HS-5 (cell line): Measurements from ENCODE around the gene TUB.

Source experiments
- DNase-seq: peaks from one replicate; pipeline ENCODE4 v3.0.0-alpha.2; 2012; ENCODE audit warnings: low read depth

The TUB gene, protein sequence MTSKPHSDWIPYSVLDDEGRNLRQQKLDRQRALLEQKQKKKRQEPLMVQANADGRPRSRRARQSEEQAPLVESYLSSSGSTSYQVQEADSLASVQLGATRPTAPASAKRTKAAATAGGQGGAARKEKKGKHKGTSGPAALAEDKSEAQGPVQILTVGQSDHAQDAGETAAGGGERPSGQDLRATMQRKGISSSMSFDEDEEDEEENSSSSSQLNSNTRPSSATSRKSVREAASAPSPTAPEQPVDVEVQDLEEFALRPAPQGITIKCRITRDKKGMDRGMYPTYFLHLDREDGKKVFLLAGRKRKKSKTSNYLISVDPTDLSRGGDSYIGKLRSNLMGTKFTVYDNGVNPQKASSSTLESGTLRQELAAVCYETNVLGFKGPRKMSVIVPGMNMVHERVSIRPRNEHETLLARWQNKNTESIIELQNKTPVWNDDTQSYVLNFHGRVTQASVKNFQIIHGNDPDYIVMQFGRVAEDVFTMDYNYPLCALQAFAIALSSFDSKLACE

DNA sequence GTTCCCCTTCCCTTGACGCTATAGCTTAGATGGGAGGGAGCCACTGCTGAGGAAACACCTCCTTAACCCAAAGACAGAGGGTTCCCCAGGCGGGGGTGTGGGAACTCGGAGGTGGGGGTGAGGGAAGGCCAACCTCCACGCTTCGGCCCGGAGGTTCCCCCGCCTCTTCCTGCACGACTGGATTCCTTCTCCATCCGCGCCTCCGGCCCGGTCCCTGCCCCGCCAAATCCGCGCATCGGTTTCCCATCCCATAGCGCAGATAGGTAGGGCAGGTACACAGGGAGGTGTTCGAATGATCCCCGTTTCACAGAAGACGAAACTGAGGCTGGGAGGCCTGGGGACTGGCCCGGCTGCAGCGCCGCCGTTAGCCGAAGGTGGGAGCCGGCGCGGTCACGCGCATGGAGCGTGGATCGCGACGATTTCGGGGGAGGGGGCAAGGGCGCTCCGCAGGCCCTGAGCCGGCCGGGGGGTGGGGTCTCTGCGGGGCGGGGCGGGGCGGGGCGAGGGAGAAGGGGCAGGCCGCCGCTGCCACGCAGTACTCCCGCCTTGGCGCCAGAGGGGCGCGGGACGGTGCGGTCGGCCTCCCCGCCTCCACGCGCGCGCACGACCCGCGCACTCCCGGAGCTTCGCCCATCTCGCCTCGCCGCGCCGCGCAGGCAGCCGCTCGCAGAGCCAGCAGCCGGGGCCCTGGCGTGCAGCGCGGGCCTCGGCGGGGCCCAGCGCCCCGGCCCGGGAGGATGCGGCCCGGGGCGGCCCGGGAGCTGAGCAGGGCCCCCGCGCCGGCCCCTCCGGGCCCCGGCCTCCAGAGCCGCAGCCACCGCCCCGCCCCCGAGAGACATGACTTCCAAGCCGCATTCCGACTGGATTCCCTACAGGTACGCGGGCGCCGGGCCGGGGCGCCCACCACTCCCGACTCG lies at the start of gene TUB:
TUB (plus strand) TSS at position 538 of the 917 bp plus-strand sequence; CDS start at position 838, 300 bp downstream.
- no peak for DNase-seq

DNA sequence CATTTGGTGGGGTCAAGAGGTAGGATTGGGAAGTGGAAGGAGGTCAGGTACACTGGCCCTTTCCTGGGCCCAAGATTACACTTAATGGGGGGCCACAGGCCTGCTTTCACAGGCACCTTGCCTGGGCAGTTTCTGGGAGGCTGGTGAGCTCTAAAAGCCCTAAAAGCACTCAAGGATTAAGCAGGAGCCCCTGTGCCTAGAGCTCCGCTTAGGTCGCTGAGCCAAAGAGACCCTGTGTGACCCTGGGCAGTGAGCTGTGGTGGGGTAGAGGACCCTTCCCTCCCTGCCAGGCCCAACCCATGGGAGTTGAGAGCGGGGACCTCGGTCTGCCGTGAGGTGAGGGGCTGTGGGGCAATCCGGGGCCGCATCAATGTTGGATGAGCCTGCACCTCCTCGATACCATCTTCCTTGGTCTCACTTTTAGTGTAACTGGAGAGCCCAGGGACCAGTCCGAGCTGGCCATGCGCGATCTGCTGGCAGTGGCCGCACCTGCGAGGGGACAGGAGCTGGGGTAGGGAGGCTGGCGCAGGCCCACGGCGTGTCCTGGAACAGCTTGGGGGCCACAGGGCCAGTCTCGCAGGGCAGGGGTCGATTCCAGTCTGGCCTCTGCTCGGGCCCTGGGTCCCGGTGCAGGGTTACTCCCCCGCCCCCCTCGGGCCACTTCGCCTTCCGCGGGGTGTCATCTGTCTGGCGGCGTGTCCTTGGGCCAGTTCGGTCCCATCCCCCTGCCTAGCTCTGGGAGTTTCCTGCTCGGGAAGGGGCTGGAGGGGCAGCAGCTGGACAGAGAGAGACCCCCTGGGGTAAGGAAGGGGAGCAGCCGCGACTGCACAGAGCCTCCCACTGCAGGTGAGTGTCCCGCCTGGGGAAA lies 49.5 kb upstream of the TUB start:
- DNase-seq: no peak

DNA sequence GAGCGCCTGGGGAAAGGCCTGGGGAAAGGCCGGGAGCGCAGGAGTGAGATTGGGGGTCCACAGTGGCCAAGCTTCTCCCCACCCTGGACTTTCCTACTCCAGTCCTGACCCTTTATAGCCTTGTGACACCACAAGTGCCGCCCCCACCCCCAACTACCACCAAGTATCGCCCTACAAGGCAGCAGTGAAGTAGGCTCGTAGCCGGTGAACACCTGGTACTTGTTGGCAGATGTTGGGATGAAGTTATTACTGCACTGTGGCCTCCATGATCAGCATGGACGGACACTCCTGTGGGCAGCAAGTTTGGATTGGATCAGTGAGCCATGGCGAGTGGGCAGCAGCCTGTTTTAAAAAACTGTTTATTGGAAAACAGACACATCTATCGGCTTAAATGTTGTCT lies 48.9 kb upstream of the TUB start:
- no peak for DNase-seq

DNA sequence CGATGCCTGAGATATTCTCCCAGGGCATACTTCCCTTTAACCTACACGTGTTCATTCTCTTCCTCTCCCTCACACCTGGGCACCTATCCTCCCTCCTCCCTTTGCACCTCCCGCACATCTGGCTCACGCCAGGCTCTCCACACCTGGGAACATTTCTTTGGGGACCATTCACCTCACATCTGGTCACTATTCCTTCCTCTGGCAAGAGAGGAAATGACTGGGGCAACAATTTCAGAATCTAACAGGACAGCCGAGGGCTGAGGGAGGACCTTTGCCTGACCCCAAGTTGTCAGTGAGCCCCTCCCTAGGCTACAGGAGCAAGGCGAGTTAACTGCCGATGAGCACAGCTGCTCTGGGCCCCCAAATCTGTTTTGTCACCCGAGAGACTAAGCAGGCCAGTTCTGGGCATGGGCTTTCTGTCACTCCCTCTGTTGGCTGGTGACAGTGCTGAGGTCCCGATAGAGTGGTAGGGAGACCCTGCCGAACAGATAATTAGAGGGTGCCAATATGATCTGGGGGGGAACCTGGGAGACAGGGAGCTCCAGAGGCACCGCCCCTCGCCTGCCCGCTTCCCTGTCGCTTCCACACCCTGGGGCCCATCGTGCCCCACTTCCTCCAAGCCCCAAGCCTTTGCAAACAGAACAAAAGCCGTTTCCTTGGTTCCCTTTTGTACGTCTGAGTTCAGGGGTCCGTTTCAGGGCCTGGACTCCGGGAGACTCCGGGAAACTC lies 48.3 kb upstream of the TUB start:
- no peak for DNase-seq

DNA sequence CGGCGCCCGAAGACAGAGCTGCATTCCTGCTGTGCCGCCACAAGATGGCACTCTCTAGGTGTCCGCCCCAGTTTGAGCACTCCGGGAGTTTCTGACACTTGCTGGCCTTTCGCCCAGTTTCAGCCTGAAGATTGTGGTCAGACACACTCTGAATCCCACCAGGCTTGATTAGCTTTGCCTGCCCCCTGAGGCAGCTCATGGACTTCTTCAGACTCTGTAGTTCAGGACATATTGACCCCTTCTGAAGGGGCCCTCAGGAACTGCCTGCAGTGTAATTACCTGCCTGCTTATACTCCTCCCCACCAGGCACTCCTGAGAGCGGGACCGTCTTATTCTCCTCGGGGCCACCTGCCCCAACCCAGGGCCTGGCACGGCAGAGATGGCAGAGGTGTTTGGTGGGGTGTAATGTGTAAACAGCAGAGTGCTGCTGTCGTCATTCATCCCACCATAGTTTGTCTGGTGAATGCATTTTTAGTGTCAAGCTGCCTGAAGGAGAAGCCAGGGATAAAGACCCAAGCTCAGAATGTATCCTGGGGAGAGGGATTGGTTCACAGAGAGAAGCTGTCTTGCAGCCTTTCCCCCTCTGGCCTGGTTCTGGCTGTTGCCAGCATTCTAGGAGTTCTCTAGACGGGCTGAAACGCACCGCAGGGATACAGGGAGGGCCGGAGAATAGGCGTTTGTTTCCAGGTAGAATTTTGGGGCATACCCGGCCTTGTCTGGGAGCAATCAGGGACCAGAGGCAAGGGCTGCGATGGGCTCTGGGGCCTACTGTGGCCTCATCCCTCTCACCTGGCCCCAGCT lies 47.5 kb upstream of the TUB start:
- no peak for DNase-seq

DNA sequence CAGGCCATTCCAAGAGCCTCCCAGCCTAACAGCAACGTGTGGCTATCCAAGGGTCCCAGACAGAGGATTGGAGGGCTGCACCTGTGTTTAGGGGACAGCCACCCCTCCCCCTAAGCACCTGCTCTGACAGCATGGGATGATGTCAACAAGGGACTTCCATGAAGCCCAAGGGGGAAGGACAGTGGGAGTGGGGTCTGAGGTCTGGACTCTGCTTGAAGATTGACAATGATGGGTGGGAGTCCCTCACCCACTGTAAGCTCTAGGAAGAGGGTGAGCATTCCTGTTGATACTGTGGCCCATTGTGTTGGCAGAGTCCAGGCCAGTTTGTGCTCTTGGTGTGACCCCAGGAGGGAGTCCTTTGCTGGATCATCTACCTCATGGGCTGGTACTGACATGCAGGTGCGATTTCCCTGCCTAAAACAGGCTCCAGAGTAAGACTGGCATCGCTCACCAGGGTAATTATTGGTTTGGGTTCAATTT lies 46.9 kb upstream of the TUB start:
- DNase-seq: no peak

DNA sequence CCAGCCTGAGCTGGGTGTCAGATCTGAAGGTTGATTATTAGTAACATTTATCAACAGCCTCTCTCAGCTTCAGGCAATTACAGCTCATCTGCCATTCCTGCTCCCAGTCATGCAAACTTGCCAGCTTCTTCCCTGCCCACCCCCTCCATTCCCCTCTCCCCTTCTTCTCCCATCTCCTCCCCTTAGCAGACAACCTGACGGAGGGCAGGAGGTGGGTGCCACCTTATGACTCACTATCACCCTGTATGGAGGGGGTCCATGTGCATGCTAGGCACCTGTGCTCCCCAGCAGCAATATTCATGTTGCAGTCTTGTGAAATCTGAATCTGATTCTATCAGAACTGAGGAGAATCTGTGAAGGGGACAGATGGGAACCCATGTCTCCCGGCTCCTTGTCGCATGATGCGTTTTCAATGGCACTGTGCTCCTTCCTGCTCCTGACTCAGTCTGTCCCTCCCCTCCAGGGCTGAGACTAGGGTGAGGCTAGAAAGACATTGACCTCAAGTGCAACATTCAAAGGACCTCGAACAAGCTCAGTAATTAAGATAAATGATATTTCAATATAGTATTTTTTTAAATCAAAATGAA lies 46.3 kb upstream of the TUB start:
- no peak for DNase-seq

DNA sequence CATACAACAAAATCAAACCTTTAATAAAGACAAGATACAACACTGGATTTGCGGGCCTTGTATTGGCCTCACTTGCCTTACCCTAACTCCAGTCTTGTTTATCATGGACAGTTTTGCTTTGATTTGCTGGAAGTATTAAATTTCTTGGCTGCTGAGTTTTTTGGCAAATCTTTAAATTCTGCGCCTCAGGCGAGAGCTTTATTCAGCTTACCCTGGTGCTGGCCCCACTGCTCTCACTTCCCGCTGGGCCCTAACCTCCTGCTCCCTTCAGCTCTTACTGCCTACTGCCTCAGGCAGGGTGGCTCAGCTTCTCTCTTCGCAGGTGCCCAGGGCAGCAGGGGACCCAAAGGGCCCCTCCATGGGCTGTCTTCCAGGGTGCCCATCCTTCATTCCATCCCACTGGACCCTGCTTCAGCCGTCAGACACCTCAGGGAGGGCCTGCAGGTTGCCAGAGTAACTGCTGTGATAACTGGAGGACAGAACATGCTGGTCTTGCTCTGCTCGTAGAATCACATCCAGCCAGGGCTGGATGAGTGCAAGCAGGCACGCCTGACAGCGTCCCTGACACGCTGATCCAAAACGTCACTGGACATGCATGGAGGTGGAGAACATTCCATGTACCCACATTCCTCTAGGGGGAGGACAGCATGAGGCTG lies 45.7 kb upstream of the TUB start:
- DNase-seq: no peak

DNA sequence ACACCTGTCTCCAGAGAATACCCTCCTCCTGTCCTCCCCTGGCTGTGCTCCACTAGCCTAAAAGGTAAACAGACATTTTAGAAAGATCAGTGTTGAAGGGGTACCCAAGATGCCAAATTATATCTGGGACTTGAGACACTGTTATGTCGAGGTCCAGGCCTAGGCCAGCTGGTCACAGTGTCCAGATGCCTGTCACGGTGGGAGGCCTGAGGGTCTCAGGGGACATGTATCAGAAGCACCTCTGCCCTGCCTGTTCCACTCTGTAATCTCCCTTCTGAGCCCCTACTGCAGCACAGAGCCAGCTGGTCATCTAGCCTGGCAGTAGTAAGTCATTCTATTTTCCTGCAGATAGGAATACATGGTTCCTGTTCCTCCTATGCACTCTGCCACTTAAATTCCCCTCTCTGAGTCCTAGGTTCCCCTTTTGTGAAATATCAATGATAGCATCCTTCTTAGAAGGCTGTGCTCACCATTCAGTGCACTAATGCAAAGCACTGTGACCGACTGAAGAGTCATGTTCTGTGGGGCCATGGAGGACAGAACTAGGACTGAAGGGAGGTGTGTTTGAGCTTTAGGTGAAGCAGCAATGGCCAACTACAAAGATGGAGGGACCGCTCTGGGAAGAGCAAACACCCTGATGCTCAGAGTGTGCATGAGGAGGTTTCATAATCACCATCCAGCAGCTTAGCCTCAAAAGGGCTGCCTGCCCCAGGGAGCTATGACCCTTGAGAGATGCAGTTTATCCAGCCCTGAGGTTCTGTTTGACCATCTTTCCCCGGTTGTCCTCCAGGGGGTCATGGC lies 44.8 kb upstream of the TUB start:
- DNase-seq: no peak

DNA sequence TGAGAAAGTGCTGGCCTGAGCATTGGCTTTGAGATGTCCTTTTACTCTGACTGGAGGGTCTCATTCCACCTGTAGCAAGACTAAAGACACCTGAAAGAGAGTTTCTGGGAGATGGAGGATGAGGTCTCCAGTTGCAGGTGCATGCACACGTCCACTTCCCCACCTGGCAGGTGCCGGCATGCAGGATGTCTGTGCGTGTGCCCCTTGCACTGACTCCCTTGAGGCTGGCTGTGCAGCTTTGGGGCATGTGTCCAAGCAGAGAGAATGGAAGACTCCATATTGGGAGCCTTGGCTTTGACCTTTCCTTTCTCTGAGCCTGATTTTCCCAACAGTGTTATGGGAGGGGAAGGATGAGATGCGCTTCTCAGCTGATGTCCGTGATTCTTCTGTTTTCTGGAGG lies 44.0 kb upstream of the TUB start:
- no peak for DNase-seq

DNA sequence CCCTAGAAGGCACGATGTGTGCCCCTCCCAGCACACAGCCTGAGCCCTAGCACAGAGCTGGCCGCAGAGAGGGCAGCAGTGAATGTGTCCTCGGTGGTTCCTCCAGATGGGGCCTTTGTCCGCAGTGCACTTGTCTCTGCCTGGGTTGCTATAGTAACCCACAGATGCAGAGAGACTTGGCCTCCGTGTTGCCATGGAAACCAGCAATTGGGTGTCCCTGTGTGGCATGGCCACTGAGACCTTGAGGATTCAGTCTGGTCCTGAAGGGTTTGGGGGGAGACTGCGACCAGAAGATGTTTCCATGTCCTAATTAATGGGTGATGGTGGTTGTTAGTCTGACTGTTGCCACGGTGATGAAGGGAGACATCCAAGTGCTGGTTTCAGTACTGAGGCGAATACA lies 42.6 kb upstream of the TUB start:
- DNase-seq: no peak

DNA sequence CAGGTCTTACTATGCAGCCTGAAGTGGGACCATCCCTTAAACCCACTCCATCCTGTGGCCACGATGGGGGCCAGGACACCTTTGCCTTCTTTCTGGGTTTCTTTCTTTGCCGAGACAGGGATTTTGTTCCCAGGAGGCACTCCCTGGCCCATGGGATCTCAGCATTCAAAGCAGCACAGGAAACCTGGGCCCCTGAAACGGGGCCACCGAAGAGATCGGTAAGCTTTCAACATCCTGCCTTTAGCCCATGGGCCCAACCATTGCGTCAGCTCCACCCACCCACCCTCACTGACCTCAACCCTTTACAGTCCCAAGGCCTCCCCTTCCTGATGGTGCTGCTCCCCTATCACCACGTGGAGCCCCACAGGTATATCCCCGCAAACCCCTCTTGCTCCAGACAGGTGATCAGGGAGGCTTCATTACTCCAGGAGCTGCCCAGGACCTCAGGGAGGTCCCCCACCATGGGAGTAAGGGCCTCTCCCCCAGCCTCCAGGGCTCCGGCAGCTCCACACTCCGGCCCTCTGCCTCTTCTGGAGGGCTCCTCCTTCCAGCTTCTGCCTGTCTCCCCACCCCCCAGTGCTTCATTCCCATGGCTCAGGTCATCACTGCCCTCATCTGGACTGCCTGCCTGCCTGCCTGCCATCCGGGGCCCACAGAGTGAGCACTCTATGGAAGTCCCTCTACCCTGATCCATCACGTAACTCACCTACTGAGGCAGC lies 42.0 kb upstream of the TUB start:
- DNase-seq: no peak

DNA sequence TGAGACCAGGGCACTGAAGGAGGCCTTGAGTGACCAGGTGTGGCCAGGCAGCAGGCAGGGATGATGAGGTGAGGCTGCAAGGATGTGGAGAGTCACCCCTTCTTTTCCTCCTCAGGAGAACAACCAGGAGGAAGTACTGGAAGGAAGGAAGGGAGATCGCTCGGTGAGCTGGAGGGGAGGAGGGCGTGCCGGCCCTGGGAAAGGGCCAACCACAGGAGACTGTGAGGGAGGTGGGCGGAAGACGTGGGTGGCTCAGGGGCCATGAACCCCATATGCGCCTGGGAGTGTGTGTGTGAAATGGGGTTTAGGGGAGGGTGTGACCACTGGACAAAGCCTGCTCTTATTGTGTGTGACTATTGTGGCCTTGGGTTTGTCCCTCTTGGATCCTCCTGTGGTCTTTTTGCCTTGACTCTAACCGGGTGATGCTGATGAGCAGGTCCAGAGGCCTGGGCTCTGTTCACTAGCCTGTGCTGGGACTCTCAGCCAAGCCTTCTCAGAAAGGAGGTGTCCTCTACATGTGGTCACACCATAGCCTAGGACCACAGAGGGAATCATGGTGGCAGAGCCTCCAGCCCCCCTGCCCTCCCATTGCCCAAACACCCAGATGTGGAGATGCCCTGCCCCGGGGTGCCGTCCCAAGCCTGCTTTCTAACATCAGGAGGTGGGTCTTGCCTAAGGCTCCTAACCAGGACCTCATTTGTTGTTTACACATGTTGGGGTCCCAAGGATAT lies 41.3 kb upstream of the TUB start:
- no peak for DNase-seq

DNA sequence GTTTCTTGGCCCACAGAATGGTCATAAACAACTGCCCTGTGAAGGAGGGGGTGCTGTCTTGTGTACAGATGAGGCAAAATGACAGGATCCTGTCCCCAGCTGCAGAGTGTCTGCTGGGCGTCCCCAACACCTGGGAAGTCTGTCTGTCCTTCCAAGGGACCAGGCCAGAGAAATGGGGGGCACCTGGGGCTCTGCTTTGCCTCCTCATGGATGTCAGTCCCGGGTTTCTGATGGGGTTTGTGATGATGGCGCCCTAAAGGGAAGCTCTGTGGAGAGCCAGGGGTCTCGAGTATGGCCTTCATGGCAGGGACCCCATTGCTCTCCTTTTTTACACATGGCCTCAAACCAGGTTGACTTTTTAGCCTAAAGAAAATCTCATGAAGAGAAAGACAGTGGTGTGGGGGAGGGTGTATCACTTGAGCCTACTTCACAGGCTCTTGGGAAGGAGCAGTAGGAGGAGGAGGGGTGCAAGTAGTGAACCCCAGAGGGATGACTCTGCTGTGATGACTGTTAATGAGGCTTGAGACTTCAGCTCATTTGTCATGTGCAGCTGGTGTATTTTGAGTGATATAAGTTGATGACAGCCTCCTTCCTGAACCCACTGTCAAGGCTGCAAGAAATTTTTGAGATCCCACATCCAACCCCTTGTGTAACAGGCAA lies 40.6 kb upstream of the TUB start:
- DNase-seq: no peak

DNA sequence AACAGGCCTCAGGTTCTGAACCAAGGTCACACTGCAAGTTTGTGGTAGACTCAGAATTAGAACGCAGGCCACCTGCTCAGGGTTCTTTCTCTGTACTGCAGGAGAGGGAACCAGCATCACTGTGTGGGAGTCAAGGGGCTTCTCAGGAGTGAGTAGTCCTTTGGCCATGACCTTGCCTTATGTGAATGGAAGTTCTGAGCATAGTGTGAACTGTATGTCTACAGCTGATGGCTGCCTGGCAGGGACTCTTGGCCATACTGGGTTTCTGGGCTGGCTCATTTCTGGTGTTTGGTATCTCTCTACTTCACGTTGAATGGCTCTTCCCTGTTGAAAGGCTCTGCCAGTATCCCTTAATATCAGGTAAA lies 40.1 kb upstream of the TUB start:
- DNase-seq: no peak

DNA sequence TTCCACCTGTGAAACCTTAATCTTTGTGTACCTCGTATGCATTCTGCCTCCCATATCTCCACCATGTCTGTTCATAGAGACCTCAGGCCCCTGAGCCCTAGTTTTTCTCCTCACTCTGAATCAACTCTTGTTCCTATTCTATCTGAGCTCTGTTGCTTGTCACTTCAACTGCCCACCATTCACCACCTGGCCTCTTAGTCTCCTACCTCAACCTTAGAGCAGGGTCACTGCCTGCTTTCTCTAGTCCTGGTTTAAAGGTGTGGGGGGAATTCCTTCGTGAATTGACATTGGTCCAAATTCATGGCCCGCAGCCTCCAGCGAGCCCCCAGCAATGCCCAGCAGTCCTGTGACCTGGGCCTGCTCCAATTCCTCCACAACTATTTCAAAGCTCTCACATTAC lies 39.4 kb upstream of the TUB start:
- DNase-seq: no peak

DNA sequence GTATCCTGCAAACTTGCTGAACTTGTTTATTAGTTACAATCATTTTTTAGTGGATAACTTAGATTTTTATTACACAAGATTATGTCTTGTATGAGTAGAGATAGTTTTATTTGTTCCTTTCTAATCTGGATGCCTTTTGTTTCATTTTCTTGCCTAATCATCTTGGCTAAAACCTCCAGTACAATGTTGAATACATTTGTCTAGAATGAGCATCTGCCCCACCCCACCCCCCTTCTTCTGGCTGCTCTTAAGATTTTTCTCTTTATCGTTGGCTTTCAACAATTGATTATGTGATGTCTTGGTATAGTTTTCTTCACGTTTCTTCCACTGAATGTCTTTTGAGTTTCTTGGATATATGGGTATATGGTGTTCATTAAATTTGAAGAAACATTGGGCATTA lies 37.3 kb upstream of the TUB start:
- no peak for DNase-seq
